ENCODE results near the gene CTDSPL2.
"Not testable (repeated sequence)": the region's sequence is repeated elsewhere in the genome, so short reads cannot be mapped to it uniquely, and the experiment has no call there.

CTDSPL2 gene

DNA sequence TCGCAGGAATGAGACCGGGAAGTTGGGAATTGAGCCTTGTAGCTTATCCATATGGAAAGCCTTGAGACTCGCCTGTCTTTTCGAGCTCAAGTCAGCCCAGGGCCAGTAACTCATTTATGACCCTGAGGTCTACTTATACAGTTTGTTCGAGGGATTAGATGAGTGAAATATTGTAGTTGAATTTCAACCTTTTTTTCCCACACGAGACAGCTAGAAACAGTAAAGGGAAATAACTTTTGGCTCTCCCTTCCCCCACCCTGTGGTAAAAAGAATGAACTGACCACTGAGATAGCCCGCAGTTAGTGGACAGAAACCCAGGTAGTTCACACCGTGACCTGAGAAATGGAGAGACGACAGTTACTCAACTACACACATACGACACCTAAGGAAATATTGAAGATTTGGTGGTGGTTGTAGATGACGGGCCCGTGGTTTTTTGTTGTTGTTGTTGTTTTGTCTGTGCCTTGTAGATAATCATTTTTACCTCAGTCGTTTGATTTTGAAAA, 110.4 kb downstream of the CTDSPL2 start:
- Mint-ChIP-seq H3K27ac (peak overlapping the region; percentile 97), H3K27me3 (no peaks in the 10 kb centered on the region), H3K4me1 (ENCODE audit: low read depth) (peaks cover 48% of the 10 kb centered on the region), H3K36me3 (ENCODE audit: low read depth) (peaks cover 71% of the 10 kb centered on the region), H3K4me3 (peak overlapping the region; percentile 87), H3K9me3 (no peaks in the 10 kb centered on the region)
- intact Hi-C loops (cut with micrococcal nuclease) = loop anchor here (2.0 to 10.0 kb wide), 2 partner anchors 113 to 191 kb away; partner anchors contain the start of gene CTDSPL2

GRCh38 chr15:44541282-44541958, 114.0 kb downstream of the CTDSPL2 start:
- Mint-ChIP-seq H3K4me3 (no peak overlapping the region), H3K36me3 (ENCODE audit: low read depth) (peaks cover 67% of the 10 kb centered on the region), H3K27me3 (no peaks in the 10 kb centered on the region), H3K4me1 (ENCODE audit: low read depth) (peaks cover 54% of the 10 kb centered on the region), H3K27ac (peak overlapping the region; percentile 30), H3K9me3 (no peaks in the 10 kb centered on the region)
- intact Hi-C loops (cut with micrococcal nuclease) = no loop called here

DNA sequence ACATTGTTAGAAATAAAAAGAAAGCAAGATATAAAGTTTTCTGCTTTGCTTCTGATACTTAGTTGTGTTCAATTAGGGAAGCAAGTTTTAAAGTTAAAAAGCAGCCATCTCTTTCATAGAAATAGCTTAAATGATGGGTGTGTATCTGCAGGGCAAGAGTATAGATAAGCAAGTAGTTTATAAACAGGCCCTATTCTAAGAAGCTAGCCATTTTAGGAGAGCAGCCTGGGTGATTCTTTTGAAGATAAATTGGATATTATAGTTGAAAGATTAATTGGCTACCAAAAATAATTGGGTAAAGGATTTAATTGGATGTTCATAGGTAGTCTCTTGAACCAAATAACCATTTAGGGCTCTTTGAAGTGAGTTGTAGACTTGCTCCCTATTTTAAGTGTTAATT, 115.2 kb downstream of the CTDSPL2 start:
- intact Hi-C loops (cut with micrococcal nuclease) = no loop called here
- Mint-ChIP-seq H3K27me3 (no peaks in the 10 kb centered on the region), H3K4me1 (ENCODE audit: low read depth) (peaks cover 54% of the 10 kb centered on the region), H3K4me3 (no peak overlapping the region), H3K27ac (no peak overlapping the region), H3K36me3 (ENCODE audit: low read depth) (peaks cover 57% of the 10 kb centered on the region), H3K9me3 (no peaks in the 10 kb centered on the region)

- intact Hi-C loops (cut with micrococcal nuclease); H3K4me3 Mint-ChIP-seq; H3K27me3 Mint-ChIP-seq; H3K9me3 Mint-ChIP-seq; H3K27ac Mint-ChIP-seq: not testable (repeated sequence)
- Mint-ChIP-seq H3K36me3 (ENCODE audit: low read depth) (peaks cover 56% of the 10 kb centered on the region), H3K4me1 (ENCODE audit: low read depth) (peaks cover 42% of the 10 kb centered on the region)
Measured at GRCh38 chr15:44544745-44545144, 117.3 kb downstream of the CTDSPL2 start.

DNA sequence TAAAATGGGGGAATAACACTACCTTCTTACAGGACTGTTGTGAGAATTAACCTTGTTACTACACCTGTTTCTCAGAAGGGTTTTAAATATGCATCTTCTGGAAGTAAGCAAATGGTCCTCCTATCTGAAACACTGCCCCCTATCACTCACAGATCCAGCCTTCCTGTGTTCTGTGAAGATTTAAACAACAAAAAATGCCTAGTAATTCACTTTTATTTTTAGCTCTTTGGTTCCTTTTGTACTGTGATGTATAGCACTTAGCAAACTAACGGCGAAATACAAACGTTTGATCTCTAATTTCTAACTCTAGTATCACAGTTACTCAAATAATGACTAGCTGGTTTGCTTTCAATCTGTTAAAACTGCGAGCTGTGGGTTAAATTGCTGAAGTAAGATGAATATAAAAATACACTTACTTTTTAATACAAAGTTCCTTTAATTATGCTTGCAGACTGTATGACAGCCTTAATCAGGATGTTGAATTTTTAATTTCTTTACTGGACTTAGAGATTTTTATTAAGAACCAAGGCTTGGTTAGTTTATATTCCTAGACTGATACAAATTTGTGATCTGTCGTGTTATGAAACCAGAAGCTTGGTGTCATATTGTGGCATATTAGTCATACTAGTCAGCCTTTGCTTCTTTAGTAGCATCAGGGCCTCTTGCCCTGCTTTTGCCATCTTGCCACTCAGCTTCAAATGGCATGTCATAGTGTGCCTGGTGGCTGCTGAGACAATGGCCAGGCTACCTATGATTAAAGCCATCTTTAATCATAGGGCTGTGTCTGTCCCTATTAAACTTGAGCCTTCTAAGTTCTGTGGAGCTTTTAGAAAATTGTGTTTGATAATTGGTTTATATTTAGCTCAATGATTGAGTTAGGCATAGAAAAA, 118.7 kb downstream of the CTDSPL2 start:
- peaks cover 47% of the 10 kb centered on the region for H3K36me3 Mint-ChIP-seq (ENCODE audit: low read depth)
- no peaks in the 10 kb centered on the region for H3K27me3 Mint-ChIP-seq
- intact Hi-C loops (cut with micrococcal nuclease) = no loop called here
- H3K9me3 Mint-ChIP-seq = no peaks in the 10 kb centered on the region
- H3K27ac Mint-ChIP-seq = peak overlapping the region; percentile 43
- no peak overlapping the region for H3K4me3 Mint-ChIP-seq
- H3K4me1 Mint-ChIP-seq (ENCODE audit: low read depth) = peaks cover 31% of the 10 kb centered on the region

GRCh38 chr15:44549152-44549551, 121.7 kb downstream of the CTDSPL2 start:
- intact Hi-C loops (cut with micrococcal nuclease); H3K27me3 Mint-ChIP-seq: not testable (repeated sequence)
- peaks cover 11% of the 10 kb centered on the region for H3K4me1 Mint-ChIP-seq (ENCODE audit: low read depth)

DNA sequence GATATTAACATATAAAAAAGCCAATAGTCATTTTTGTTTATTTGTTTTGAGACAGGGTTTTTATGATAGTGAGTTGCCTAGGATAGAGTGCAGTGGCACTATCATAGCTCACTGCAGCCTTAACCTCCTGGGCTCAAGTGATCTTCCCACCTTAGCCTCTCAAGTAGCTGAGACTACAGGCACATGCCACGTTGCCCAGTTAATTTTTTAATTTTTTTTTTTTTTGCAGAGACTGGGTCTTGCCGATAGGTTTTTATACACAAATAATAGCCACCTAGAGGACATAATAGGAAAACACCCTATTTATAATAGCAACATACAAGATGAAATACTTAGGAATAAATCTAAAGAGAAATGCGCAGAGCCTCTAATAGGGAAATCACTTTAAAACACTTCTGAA, 122.8 kb downstream of the CTDSPL2 start:
- intact Hi-C loops (cut with micrococcal nuclease) = no loop called here
- no peak overlapping the region for H3K27ac Mint-ChIP-seq
- H3K27me3 Mint-ChIP-seq = no peaks in the 10 kb centered on the region
- peaks cover 6% of the 10 kb centered on the region for H3K4me1 Mint-ChIP-seq (ENCODE audit: low read depth)
- no peak overlapping the region for H3K4me3 Mint-ChIP-seq
- no peaks in the 10 kb centered on the region for H3K9me3 Mint-ChIP-seq
- H3K36me3 Mint-ChIP-seq (ENCODE audit: low read depth) = peaks cover 63% of the 10 kb centered on the region

More at GRCh38 chr15:44549152-44549551, 121.7 kb downstream of the CTDSPL2 start:
- H3K4me3 Mint-ChIP-seq, H3K9me3 Mint-ChIP-seq, H3K27ac Mint-ChIP-seq: not testable (repeated sequence)
- H3K36me3 Mint-ChIP-seq (ENCODE audit: low read depth) = peaks cover 52% of the 10 kb centered on the region

GRCh38 chr15:44550734-44551133, 123.3 kb downstream of the CTDSPL2 start:
- H3K27ac Mint-ChIP-seq = no peak overlapping the region
- intact Hi-C loops (cut with micrococcal nuclease) = no loop called here
- no peaks in the 10 kb centered on the region for H3K27me3 Mint-ChIP-seq
- no peak overlapping the region for H3K4me3 Mint-ChIP-seq
- no peaks in the 10 kb centered on the region for H3K9me3 Mint-ChIP-seq
- peaks cover 68% of the 10 kb centered on the region for H3K36me3 Mint-ChIP-seq (ENCODE audit: low read depth)
- peaks cover 5% of the 10 kb centered on the region for H3K4me1 Mint-ChIP-seq (ENCODE audit: low read depth)

DNA sequence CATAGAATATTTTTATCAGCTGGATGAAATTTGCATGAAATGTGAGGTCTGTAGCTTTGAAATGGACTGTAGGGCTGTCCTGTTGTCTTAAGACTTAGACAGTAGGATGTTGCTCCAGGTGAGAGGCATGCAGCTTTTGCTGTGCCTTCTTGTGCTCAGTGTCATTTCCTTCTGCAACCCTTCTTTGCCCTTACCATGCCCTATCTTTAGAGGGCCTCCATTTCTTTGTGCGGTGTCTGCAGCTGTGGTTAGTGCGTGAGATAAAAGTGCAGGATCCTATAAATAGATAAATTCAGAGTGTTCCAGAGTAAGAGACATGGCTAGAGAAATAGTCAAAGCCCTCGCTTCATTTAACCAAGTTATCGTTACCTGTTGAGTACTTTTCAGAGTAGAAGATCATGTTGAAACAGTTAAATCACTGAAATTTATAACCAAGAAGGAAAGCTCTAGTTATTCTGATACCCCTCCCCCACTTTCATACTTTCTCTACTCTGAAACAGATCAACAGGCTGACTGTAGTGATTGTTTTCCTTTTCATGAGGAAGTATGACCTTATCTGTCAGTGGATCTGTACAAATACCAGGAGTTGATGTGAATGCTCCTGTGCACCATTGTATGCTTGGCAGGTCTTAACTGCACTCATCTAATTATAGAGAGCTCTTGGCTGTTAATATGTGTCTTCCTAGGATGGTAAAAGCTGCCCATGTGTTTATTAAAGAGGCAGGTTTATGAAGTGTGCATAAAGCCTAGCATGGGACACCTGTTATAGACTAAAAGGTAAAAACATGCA, 127.7 kb downstream of the CTDSPL2 start:
- Mint-ChIP-seq H3K36me3 (ENCODE audit: low read depth) (peaks cover 88% of the 10 kb centered on the region), H3K4me1 (ENCODE audit: low read depth) (no peaks in the 10 kb centered on the region)

DNA sequence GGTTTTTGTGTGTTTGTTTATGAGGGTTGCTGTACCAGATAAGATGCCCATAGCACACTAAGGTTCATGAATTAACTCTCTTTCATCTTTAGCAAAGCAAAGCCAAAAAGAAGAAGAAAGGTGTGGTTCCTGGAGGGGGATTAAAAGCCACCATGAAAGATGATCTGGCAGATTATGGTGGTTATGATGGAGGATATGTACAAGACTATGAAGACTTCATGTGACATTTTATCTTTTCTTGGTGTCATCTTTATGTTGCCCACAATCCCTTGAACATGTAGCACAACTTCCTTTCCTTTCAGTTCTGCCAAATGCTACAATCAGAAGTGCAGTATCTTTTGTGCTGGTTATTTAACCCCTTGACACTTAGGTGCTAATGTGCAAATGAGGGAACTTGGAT, 133.5 kb downstream of the CTDSPL2 start:
- intact Hi-C loops (cut with micrococcal nuclease); H3K4me3 Mint-ChIP-seq; H3K9me3 Mint-ChIP-seq; H3K27ac Mint-ChIP-seq; H3K4me1 Mint-ChIP-seq (ENCODE audit: low read depth); H3K27me3 Mint-ChIP-seq: not testable (repeated sequence)
- H3K36me3 Mint-ChIP-seq (ENCODE audit: low read depth) = peaks cover 93% of the 10 kb centered on the region

More for the DNA sequence above, 127.7 kb downstream of the CTDSPL2 start:
- Mint-ChIP-seq H3K4me3 (no peak overlapping the region), H3K9me3 (no peaks in the 10 kb centered on the region), H3K27ac (no peak overlapping the region), H3K27me3 (no peaks in the 10 kb centered on the region)
- intact Hi-C loops (cut with micrococcal nuclease) = no loop called here

DNA sequence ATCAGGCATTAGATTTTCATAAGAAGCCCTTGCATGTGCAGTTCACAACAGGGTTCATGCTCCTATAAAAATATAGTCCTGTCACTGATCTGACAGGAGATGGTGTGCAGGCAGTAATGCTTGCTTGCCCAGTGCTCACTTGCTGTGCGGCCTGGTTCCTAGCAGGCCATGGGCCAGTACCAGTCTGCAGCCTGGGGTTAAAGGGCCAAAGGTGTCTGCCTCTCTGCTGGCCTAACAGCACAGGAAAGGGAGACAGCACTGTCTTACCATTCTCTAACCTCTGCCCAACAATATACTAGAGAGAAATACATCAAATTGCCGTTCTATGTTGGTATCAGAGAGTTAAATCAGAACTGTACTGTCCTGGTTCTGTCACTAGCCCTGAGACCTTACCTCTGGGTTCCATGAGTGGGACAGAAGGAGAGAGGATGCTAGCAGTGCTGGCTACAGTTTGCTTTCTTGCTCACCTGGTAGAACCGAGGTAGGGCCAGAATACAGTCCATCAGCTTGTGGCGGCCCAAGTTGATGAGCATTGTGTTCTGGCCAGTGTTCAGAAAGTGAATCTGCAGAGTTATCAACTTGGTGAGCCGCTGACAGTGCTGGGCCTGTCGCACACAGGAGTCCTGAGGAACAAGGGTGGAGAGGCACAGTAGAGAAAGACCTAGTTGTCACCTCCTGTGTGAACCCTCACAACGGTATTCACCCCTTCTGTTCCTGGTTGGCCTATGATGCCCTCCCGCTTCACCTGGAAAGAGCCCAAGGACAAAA, 138.1 kb downstream of the CTDSPL2 start:
- Mint-ChIP-seq H3K27me3 (no peaks in the 10 kb centered on the region), H3K4me1 (ENCODE audit: low read depth) (no peaks in the 10 kb centered on the region), H3K36me3 (ENCODE audit: low read depth) (peaks cover 95% of the 10 kb centered on the region), H3K9me3 (no peaks in the 10 kb centered on the region), H3K4me3 (no peak overlapping the region), H3K27ac (no peak overlapping the region)
- intact Hi-C loops (cut with micrococcal nuclease) = no loop called here

GRCh38 chr15:44566155-44566540, 138.7 kb downstream of the CTDSPL2 start:
- Mint-ChIP-seq H3K9me3 (no peaks in the 10 kb centered on the region), H3K27ac (no peak overlapping the region), H3K36me3 (ENCODE audit: low read depth) (peaks cover 95% of the 10 kb centered on the region), H3K4me3 (no peak overlapping the region), H3K4me1 (ENCODE audit: low read depth) (no peaks in the 10 kb centered on the region), H3K27me3 (no peaks in the 10 kb centered on the region)
- intact Hi-C loops (cut with micrococcal nuclease) = no loop called here

DNA sequence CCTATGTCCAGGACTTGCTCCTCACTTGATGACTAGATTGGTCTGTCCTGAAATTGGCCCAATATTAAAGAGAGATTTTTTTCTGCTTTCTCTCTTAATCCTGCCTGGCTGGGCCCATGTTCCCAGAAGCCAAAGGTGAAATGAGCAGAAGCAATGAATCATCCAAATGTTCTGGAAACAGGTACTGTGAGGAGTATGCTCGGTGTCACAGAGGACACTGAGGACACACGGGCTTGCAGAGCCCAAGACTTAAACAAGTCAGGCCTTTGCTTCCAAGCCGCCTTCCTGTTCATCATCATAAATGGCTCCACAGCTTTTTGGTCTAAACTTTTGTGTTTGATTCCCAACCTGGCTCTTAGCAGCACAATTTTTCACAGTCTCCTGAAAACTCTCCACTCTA, 140.9 kb downstream of the CTDSPL2 start:
- H3K27ac Mint-ChIP-seq = no peak overlapping the region
- peaks cover 97% of the 10 kb centered on the region for H3K36me3 Mint-ChIP-seq (ENCODE audit: low read depth)

More for the DNA sequence above, 140.9 kb downstream of the CTDSPL2 start:
- intact Hi-C loops (cut with micrococcal nuclease) = no loop called here
- Mint-ChIP-seq H3K4me1 (ENCODE audit: low read depth) (no peaks in the 10 kb centered on the region), H3K27me3 (no peaks in the 10 kb centered on the region), H3K4me3 (no peak overlapping the region), H3K9me3 (no peaks in the 10 kb centered on the region)
